CD8-positive, alpha-beta memory T cell (primary cell): ENCODE measurements around the gene CADM4. TPM values are rescaled to one million over a fixed set of nuclear protein-coding genes. Genes with fewer than 3 reads are reported as not detected.
A peak's percentile ranks its signal among the peaks of the same experiment; 100 is the strongest.

Experiments used
- CTCF ChIA-PET: fragments of 350-600 bp; sonication (Branson Sonifier 250); formaldehyde crosslinking; loops from one replicate; lab custom pipeline; 2021; ENCODE audit warnings: antibody characterized with exemption; lab: Charles Lee
- POLR2A ChIA-PET: fragments of 350-600 bp; sonication (Branson Sonifier 250); formaldehyde crosslinking; loops from one replicate; lab custom pipeline; 2021; ENCODE audit warnings: antibody characterized with exemption; lab: Charles Lee
- DNase-seq, 5 donors: peaks; one replicate each; pipeline versions ENCODE4 v3.0.0 to v3.0.0-alpha.2; 2020 to 2022; ENCODE audit warnings: mixed read lengths in 1 of 5
- H3K27ac ChIP-seq: one replicate; pipeline ENCODE4 v1.7.0; 2013; ENCODE audit warnings: low read depth, mild to moderate bottlenecking, low read length, moderate library complexity
- H3K27me3 ChIP-seq: 2 replicates; pipeline ENCODE4 v1.7.0; 2013; ENCODE audit warnings: low read length, mild to moderate bottlenecking; ENCODE audit not compliant: insufficient read depth, poor library complexity, severe bottlenecking
- H3K36me3 ChIP-seq: 2 replicates; pipeline ENCODE4 v1.7.0; 2013; ENCODE audit warnings: mild to moderate bottlenecking, low read length, moderate library complexity; ENCODE audit not compliant: insufficient read depth
- H3K4me1 ChIP-seq: 2 replicates; pipeline ENCODE4 v1.7.0; 2013; ENCODE audit warnings: mild to moderate bottlenecking, low read length, moderate library complexity; ENCODE audit not compliant: insufficient read depth
- H3K4me3 ChIP-seq: 2 replicates; pipeline ENCODE4 v1.7.0; 2013; ENCODE audit warnings: mild to moderate bottlenecking, low read length
- H3K9me3 ChIP-seq: 2 replicates; pipeline ENCODE4 v1.7.0; 2013; ENCODE audit warnings: mild to moderate bottlenecking, low read length
- H3K27ac Mint-ChIP-seq, 8 donors: one replicate each; pipeline ENCODE4 v1.8.0; 2020 to 2021; ENCODE audit warnings: mixed read lengths in 8 of 8, mild to moderate bottlenecking in 6 of 8, inconsistent platforms in 3 of 8, moderate library complexity in 3 of 8
- H3K27me3 Mint-ChIP-seq, 2 donors: one replicate each; pipeline ENCODE4 v1.8.0; 2020 to 2021; ENCODE audit warnings: mixed read lengths in 2 of 2, mild to moderate bottlenecking in 1 of 2, moderate library complexity in 1 of 2
- H3K36me3 Mint-ChIP-seq, 3 donors: one replicate each; pipeline ENCODE4 v1.8.0; 2020 to 2021; ENCODE audit warnings: mixed read lengths in 3 of 3, inconsistent platforms in 1 of 3, mild to moderate bottlenecking in 1 of 3
- H3K4me1 Mint-ChIP-seq, 3 donors: one replicate each; pipeline ENCODE4 v1.8.0; 2020 to 2021; ENCODE audit warnings: mixed read lengths in 3 of 3, inconsistent platforms in 1 of 3, mild to moderate bottlenecking in 1 of 3
- H3K4me3 Mint-ChIP-seq, 7 donors: one replicate each; pipeline ENCODE4 v1.8.0; 2020 to 2021; ENCODE audit warnings: mixed read lengths in 7 of 7, mild to moderate bottlenecking in 6 of 7, moderate library complexity in 4 of 7, inconsistent platforms in 2 of 7
- H3K9me3 Mint-ChIP-seq, 5 donors: one replicate each; pipeline ENCODE4 v1.8.0; 2020 to 2022; ENCODE audit warnings: mixed read lengths in 5 of 5, mild to moderate bottlenecking in 3 of 5, moderate library complexity in 2 of 5, inconsistent platforms in 1 of 5
- polyA plus RNA-seq: library from polyadenylated mRNA; unstranded; fragments of 300-500 nt; fragmentation: Illumina TruSeq; gene quantifications from one replicate; pipeline ENCODE4 v1.2.3, GENCODE V29; 2021
- total RNA-seq, 2 experiments: library from RNA; stranded (reverse); gene quantifications; one replicate each; pipeline ENCODE4 v1.2.3, GENCODE V29; 2021

CADM4 gene
- total and polyA plus RNA-seq, 3 experiments from 2014 or later, result 0.24 to 0.57 TPM; not detected in 1

DNA sequence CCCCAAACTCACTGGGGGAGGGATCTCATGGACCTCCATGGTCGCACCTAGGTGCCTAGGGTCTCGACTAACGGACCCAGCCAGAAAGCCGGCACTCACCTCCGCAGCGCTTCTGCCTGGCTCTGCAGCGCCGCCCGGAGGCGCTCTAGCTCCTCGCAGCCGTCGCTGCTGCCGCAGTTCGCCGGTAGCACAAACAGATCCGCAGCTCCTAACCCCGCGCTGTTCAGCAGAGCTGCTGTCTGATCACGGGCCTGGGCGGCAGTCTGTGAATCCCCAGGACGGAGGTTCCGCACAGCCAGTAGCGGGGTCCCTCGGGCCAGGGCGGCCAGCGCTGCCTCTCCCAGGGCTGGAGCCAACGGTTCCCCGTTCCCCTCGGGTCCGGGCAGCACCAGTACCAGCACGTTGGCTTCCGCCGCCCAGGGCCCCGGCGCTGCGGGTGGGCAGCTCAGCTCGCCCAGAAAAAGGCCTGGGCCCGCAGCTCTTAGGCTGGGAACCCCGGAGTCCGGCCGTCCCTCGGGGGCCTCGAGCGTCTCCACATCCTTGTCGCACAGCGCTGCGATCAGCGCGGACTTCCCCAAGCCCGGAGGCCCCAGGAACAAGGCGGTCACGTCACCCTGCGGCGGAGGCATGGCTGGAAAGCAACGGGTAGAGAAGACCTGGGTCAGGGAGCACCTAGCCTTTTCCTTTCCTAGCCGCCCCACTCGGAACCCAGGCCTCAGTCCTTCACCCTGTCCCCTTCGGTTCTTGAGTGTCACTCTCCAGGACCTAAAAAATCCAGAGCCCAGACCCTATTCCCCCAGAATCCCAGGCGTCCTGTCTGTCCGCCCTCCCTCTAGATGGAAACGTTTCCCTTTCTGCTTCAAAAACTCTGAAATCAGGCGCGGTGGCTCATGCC is 44.7 kb downstream of the CADM4 start:
- Mint-ChIP-seq H3K36me3 (peaks cover 0 to 66% (median 2%) of the 10 kb centered on the region in 3 donors), H3K9me3 (no peaks in the 10 kb centered on the region), H3K4me1 (peaks cover 47 to 54% (median 53%) of the 10 kb centered on the region in 3 donors), H3K27me3 (peaks cover 0 to 4% of the 10 kb centered on the region in 2 donors), H3K27ac (peak overlapping the region; percentile 99 to 100 (median 100)), H3K4me3 (peak overlapping the region; percentile 89 to 98 (median 96))
- H3K4me1 ChIP-seq, result peaks cover 40% of the 10 kb centered on the region
- H3K4me3 ChIP-seq, result peak overlapping the region; percentile 71
- H3K9me3 ChIP-seq, result no peaks in the 10 kb centered on the region
- DNase-seq, result peak; percentile 56 to 83 (median 72)
- peaks cover 7% of the 10 kb centered on the region for H3K36me3 ChIP-seq
- CTCF ChIA-PET, result interaction anchor here (0.7 to 5.4 kb wide), 36 partner anchors 10 to 170 kb away, joined by 3 to 124 read pairs (median 6); partner anchors contain the start of genes ETHE1, PHLDB3, XRCC1 and ZNF575
- H3K27ac ChIP-seq, result peak overlapping the region; percentile 96
- POLR2A ChIA-PET, result interaction anchor here (0.6 to 3.2 kb wide), 14 partner anchors 15 to 155 kb away, joined by 3 to 23 read pairs (median 4); partner anchors contain the start of genes PINLYP, XRCC1 and ZNF575
- no peaks in the 10 kb centered on the region for H3K27me3 ChIP-seq

DNA sequence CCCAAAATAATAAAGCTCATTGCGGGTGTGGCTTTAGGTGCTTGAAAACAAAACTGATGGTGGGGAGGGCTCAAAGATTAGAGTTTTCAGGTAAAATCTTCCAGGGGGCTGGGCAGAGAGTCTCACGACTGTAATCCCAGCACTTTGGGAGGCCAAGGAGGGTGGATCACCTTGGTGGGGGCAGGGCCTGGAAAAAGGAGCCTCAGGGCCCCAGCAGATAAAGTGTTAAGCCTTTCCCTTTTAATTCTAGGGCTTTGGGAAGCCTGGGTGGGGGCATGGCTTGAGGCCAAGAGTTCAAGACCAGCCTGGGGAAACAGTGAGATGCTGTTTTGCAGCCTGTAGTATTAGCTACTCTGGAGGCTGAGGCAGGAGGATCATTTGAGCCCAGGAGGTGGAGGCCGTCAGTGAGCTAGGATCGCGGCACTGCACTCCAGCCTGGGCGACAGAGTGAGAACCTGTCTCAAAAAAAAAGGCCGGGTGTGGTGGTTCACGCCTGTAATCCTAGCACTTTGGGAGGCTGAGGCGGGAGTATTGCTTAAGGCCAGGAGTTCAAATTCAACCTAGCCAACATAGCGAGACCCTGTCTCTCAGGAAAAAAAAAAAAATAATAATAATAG is 45.5 kb downstream of the CADM4 start:
- peaks cover 0 to 4% of the 10 kb centered on the region in 2 donors for H3K27me3 Mint-ChIP-seq

GRCh38 chr19:43592800-43593350 is 46.8 kb downstream of the CADM4 start:
- H3K4me1 ChIP-seq, result peaks cover 40% of the 10 kb centered on the region
- peak overlapping the region in 3 of 8 donors; percentile 39 to 100 (median 86) for H3K27ac Mint-ChIP-seq

More for the DNA sequence above, 45.5 kb downstream of the CADM4 start:
- H3K4me1 ChIP-seq, result peaks cover 44% of the 10 kb centered on the region
- ChIA-PET CTCF (interaction anchor here (0.7 to 5.4 kb wide), 31 partner anchors 9 to 162 kb away, joined by 3 to 124 read pairs (median 8); partner anchors contain the start of genes ETHE1, PHLDB3, XRCC1 and ZNF575), POLR2A (interaction anchor here (0.6 to 3.2 kb wide), 10 partner anchors 20 to 150 kb away, joined by 3 to 23 read pairs (median 4); partner anchors contain the start of genes PINLYP, XRCC1 and ZNF575)
- no peak for DNase-seq
- H3K27ac ChIP-seq, result peak overlapping the region; percentile 96
- no peaks in the 10 kb centered on the region for H3K9me3 ChIP-seq
- no peaks in the 10 kb centered on the region for H3K9me3 Mint-ChIP-seq
- no peak overlapping the region for H3K4me3 ChIP-seq
- peak overlapping the region; percentile 59 to 96 (median 89) for H3K4me3 Mint-ChIP-seq
- peaks cover 52 to 60% (median 59%) of the 10 kb centered on the region in 3 donors for H3K4me1 Mint-ChIP-seq
- H3K36me3 ChIP-seq, result peaks cover 7% of the 10 kb centered on the region
- peaks cover 0 to 62% (median 2%) of the 10 kb centered on the region in 3 donors for H3K36me3 Mint-ChIP-seq
- peak overlapping the region; percentile 52 to 100 (median 88) for H3K27ac Mint-ChIP-seq
- no peaks in the 10 kb centered on the region for H3K27me3 ChIP-seq

GRCh38 chr19:43591904-43592772 is 47.5 kb downstream of the CADM4 start:
- H3K27me3 Mint-ChIP-seq, result peaks cover 0 to 4% of the 10 kb centered on the region in 2 donors
- no peak for DNase-seq
- Histone ChIP-seq H3K4me1 (peaks cover 33% of the 10 kb centered on the region), H3K4me3 (no peak overlapping the region), H3K27me3 (no peaks in the 10 kb centered on the region), H3K9me3 (no peaks in the 10 kb centered on the region), H3K36me3 (no peaks in the 10 kb centered on the region), H3K27ac (no peak overlapping the region)
- no peak overlapping the region for H3K4me3 Mint-ChIP-seq
- CTCF ChIA-PET, result interaction anchor here (1.0 to 1.2 kb wide), 2 partner anchors 12 to 129 kb away, joined by 3 read pairs; no protein-coding TSS in a partner anchor
- peaks cover 0 to 48% (median 2%) of the 10 kb centered on the region in 3 donors for H3K36me3 Mint-ChIP-seq
- no peaks in the 10 kb centered on the region for H3K9me3 Mint-ChIP-seq
- peaks cover 37 to 48% (median 44%) of the 10 kb centered on the region in 3 donors for H3K4me1 Mint-ChIP-seq
- POLR2A ChIA-PET, result no interaction called here
- H3K27ac Mint-ChIP-seq, result peak overlapping the region in 2 of 8 donors; percentile 27 to 39

More at GRCh38 chr19:43592800-43593350, 46.8 kb downstream of the CADM4 start:
- Histone ChIP-seq H3K27me3 (no peaks in the 10 kb centered on the region), H3K36me3 (no peaks in the 10 kb centered on the region), H3K9me3 (no peaks in the 10 kb centered on the region), H3K27ac (no peak overlapping the region), H3K4me3 (no peak overlapping the region)
- peaks cover 0 to 53% (median 2%) of the 10 kb centered on the region in 3 donors for H3K36me3 Mint-ChIP-seq
- CTCF ChIA-PET, result interaction anchor here (1.0 to 5.4 kb wide), 6 partner anchors 13 to 58 kb away, joined by 3 to 124 read pairs (median 15); partner anchors contain the start of genes XRCC1 and ZNF575
- DNase-seq, result no peak
- peaks cover 0 to 4% of the 10 kb centered on the region in 2 donors for H3K27me3 Mint-ChIP-seq
- POLR2A ChIA-PET, result no interaction called here
- peaks cover 45 to 55% (median 52%) of the 10 kb centered on the region in 3 donors for H3K4me1 Mint-ChIP-seq
- no peaks in the 10 kb centered on the region for H3K9me3 Mint-ChIP-seq
- peak overlapping the region in 2 of 7 donors; percentile 19 to 81 for H3K4me3 Mint-ChIP-seq

- POLR2A ChIA-PET, result no interaction called here
- H3K27ac Mint-ChIP-seq, result peak overlapping the region in 6 of 8 donors; percentile 72 to 96 (median 88)
- no peak overlapping the region for H3K27ac ChIP-seq
Observed at GRCh38 chr19:43589678-43590077, 50.0 kb downstream of the CADM4 start.

DNA sequence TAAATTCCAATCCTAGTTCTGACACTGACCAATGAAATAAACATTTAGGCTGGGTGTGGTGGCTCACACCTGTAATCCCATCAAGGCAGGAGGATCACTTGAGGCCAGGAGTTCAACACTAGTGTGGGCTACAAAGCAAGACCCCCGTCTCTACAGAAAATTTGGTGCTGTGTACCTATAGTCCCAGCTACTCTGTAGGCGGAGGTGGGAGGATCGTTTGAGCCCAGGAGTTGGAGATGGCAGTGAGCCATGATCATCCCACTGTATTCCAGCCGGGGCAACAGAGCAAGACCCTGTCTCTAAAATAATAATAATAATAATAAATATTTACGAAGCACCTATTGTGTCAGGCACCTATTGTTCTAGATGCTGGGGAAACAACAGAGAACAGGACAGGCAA is 50.4 kb downstream of the CADM4 start:
- no peaks in the 10 kb centered on the region for H3K27me3 Mint-ChIP-seq
- Histone ChIP-seq H3K4me3 (no peak overlapping the region), H3K36me3 (no peaks in the 10 kb centered on the region), H3K9me3 (no peaks in the 10 kb centered on the region), H3K27ac (no peak overlapping the region), H3K4me1 (peaks cover 16% of the 10 kb centered on the region), H3K27me3 (no peaks in the 10 kb centered on the region)
- peaks cover 26 to 36% (median 26%) of the 10 kb centered on the region in 3 donors for H3K4me1 Mint-ChIP-seq
- ChIA-PET CTCF (interaction anchor here (4.4 kb wide), 1 partner anchor 34 kb away, joined by 13 read pairs; no protein-coding TSS in a partner anchor), POLR2A (no interaction called here)
- peaks cover 0 to 44% (median 4%) of the 10 kb centered on the region in 3 donors for H3K36me3 Mint-ChIP-seq
- H3K9me3 Mint-ChIP-seq, result no peaks in the 10 kb centered on the region
- DNase-seq, result no peak
- H3K4me3 Mint-ChIP-seq, result no peak overlapping the region
- H3K27ac Mint-ChIP-seq, result peak overlapping the region in 5 of 8 donors; percentile 72 to 96 (median 90)

More at GRCh38 chr19:43589678-43590077, 50.0 kb downstream of the CADM4 start:
- no peaks in the 10 kb centered on the region for H3K9me3 ChIP-seq
- Mint-ChIP-seq H3K27me3 (no peaks in the 10 kb centered on the region), H3K9me3 (no peaks in the 10 kb centered on the region), H3K4me1 (peaks cover 24 to 32% (median 25%) of the 10 kb centered on the region in 3 donors), H3K36me3 (peaks cover 0 to 43% (median 4%) of the 10 kb centered on the region in 3 donors), H3K4me3 (peak overlapping the region in 1 of 7 donors; percentile 42)
- H3K36me3 ChIP-seq, result no peaks in the 10 kb centered on the region
- no peak for DNase-seq
- peaks cover 17% of the 10 kb centered on the region for H3K4me1 ChIP-seq
- no peaks in the 10 kb centered on the region for H3K27me3 ChIP-seq
- no peak overlapping the region for H3K4me3 ChIP-seq
- CTCF ChIA-PET, result interaction anchor here (4.4 kb wide), 1 partner anchor 34 kb away, joined by 13 read pairs; no protein-coding TSS in a partner anchor
